Activated CD8-positive, alpha-beta T cell treated with anti-CD3 and anti-CD28 coated beads for 36 hours (primary cell): ENCODE data around the gene NEURL4. TPM values are rescaled to one million over a fixed set of nuclear protein-coding genes. Genes with fewer than 3 reads are reported as not detected.
A peak's percentile ranks its signal among the peaks of the same experiment; 100 is the strongest.

ENCODE experiments used
- ATAC-seq: fragments of 200-7000 bp; cut with Tn5 transposase; one replicate; pipeline ENCODE4 v1.10.0; 2021; ENCODE audit warnings: mild to moderate bottlenecking, moderate library complexity
- CTCF ChIA-PET: fragments of 350-600 bp; sonication (Branson Sonifier 250); formaldehyde crosslinking; loops from one replicate; lab custom pipeline; 2021; ENCODE audit warnings: antibody characterized with exemption; lab: Charles Lee
- POLR2A ChIA-PET: fragments of 350-600 bp; sonication (Branson Sonifier 250); formaldehyde crosslinking; loops from one replicate; lab custom pipeline; 2021; ENCODE audit warnings: antibody characterized with exemption; lab: Charles Lee
- DNase-seq: peaks from one replicate; pipeline ENCODE4 v3.0.0-alpha.2; 2020
- H3K27ac Mint-ChIP-seq: one replicate; pipeline ENCODE4 v1.8.0; 2021; ENCODE audit warnings: mild to moderate bottlenecking, mixed read lengths
- H3K27me3 Mint-ChIP-seq: one replicate; pipeline ENCODE4 v1.8.0; 2021; ENCODE audit warnings: mixed read lengths
- H3K36me3 Mint-ChIP-seq: one replicate; pipeline ENCODE4 v1.8.0; 2021; ENCODE audit warnings: low read depth, mixed read lengths
- H3K4me1 Mint-ChIP-seq: one replicate; pipeline ENCODE4 v1.8.0; 2021; ENCODE audit warnings: low read depth, mixed read lengths
- H3K4me3 Mint-ChIP-seq: one replicate; pipeline ENCODE4 v1.8.0; 2021; ENCODE audit warnings: mild to moderate bottlenecking, moderate library complexity, mixed read lengths
- H3K9me3 Mint-ChIP-seq: one replicate; pipeline ENCODE4 v1.8.0; 2021; ENCODE audit warnings: mixed read lengths
- CTCF ChIP-seq: fragments of 200-600 bp; IDR thresholded peaks from one replicate; pipeline ENCODE4 v1.8.0; 2022; ENCODE audit warnings: antibody characterized with exemption, mild to moderate bottlenecking
- intact Hi-C: fragments of 100-400 bp; cut with micrococcal nuclease; formaldehyde crosslinking; loops from one replicate; pipeline ENCODE4 v1.10.0; 2022
- total RNA-seq, 2 experiments: library from RNA; stranded (reverse); gene quantifications; one replicate each; pipeline ENCODE4 v1.2.3, GENCODE V29; 2021

Gene NEURL4
- total RNA-seq, 2 experiments from 2014 or later = 36.2 to 40.4 TPM

DNA sequence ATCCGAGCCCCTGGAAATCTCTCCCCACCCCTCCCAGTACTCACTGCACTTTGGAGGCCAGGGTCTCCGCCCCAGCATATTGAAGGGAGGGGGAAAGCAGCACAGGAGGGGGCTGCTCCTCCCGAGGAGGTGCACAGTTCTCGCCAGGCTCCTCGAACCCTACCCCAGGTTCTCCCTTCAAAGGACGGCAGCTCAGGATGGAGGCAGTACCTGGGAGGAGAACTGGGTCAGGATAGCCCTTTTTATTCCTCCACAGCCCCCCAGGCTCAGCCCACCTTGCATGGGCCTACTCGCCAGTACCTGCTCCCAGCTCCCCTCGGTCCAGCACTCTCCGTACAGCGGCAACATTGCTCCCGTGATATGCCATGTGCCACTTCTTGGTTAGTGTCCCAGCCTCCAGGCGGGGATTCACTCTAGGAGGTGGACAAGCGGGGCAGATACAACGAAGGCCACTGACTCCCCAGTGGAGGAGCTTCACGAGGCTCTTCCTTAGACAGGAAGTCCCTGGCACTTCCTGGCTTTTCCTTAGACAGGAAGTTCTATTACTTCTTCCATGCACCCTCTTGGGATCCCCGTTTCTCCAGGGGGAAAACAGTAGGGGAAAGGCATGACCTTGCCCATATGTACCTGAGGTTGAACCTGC, 11.9 kb downstream of the NEURL4 start:
- Mint-ChIP-seq H3K27ac (peak overlapping the region; percentile 55), H3K27me3 (no peaks in the 10 kb centered on the region), H3K4me1 (peaks cover 25% of the 10 kb centered on the region), H3K4me3 (peak overlapping the region; percentile 12), H3K36me3 (peaks cover 39% of the 10 kb centered on the region), H3K9me3 (no peaks in the 10 kb centered on the region)
- intact Hi-C loops = no loop called here
- DNase-seq (no peak), ATAC-seq (no peak)
- CTCF ChIA-PET = interaction anchor here (1.0 kb wide), 1 partner anchor 10 kb away, joined by 4 read pairs; no protein-coding TSS in a partner anchor
- POLR2A ChIA-PET = interaction anchor here (1.1 to 2.0 kb wide), 5 partner anchors 8 to 36 kb away, joined by 3 to 9 read pairs (median 5); partner anchors contain the start of genes NEURL4 and SLC2A4
- TF ChIP-seq CTCF = no peak

DNA sequence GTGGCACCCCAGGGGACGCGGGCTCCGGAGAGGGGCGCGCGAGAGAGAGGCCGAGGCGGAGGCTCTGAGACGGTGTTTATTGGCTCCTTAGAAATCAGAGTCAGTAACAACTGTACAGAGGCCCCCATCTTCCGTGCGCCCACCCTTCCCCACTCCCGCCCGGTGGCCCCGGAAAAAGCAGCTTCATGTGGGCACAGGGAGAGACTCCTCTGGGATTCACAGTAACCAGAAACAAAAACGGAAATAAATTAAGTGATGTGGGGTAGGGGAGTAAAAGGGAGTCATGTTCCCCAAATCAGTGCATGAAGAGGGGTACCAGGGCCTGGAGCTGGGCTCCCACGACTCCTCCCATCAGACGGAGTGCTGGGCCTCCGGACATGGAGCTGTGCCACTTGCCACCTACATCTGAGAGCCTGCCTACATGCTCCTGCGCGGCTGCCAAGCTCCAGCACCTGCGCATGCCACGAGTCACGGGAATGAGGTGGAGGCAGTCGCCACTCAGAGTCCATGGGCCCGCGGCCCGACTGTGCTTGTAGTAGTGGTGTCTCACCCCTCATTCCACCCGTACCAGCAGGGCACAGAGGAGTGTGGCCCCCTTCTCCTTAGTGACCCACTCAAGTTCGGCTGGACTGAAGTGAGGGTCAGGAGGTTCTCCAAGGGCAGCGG, 13.4 kb downstream of the NEURL4 start:
- no peaks in the 10 kb centered on the region for H3K9me3 Mint-ChIP-seq
- peak overlapping the region; percentile 88 for H3K4me3 Mint-ChIP-seq
- ATAC-seq (no peak), DNase-seq (no peak)
- H3K4me1 Mint-ChIP-seq = peaks cover 37% of the 10 kb centered on the region
- POLR2A ChIA-PET = interaction anchor here (0.7 to 9.0 kb wide), 13 partner anchors 11 to 271 kb away, joined by 3 to 150 read pairs (median 4); partner anchors contain the start of genes ACAP1, CD68, NEURL4 and SLC2A4
- intact Hi-C loops = no loop called here
- H3K27me3 Mint-ChIP-seq = no peaks in the 10 kb centered on the region
- peaks cover 40% of the 10 kb centered on the region for H3K36me3 Mint-ChIP-seq
- H3K27ac Mint-ChIP-seq = peak overlapping the region; percentile 89
- CTCF ChIA-PET = interaction anchor here (1.2 to 1.5 kb wide), 3 partner anchors 9 to 40 kb away, joined by 4 to 6 read pairs (median 5); no protein-coding TSS in a partner anchor
- no peak for TF ChIP-seq CTCF

GRCh38 chr17:7314719-7315569, 14.2 kb downstream of the NEURL4 start, which contains the start of gene GPS2:
TSS of gene GPS2 (minus strand) at chr17:7315360. CDS start at chr17:7315052, 308 bp downstream.
- H3K36me3 Mint-ChIP-seq = peaks cover 47% of the 10 kb centered on the region
- ChIA-PET CTCF (interaction anchor here (1.1 to 2.6 kb wide), 6 partner anchors 10 to 373 kb away, joined by 3 to 20 read pairs (median 6); partner anchors contain the start of genes ACAP1, NEURL4 and TP53), POLR2A (interaction anchor here (0.6 to 9.0 kb wide), 27 partner anchors 12 to 371 kb away, joined by 3 to 150 read pairs (median 5); partner anchors contain the start of genes ACAP1, CD68, GABARAP and NEURL4)
- H3K4me3 Mint-ChIP-seq = peak within 1 kb of the TSS; percentile 88
- peaks cover 45% of the 10 kb centered on the region for H3K4me1 Mint-ChIP-seq
- peak within 1 kb of the TSS; percentile 89 for H3K27ac Mint-ChIP-seq
- ATAC-seq = peak; percentile 82
- intact Hi-C loops = no loop called here
- TF ChIP-seq CTCF = no peak
- H3K9me3 Mint-ChIP-seq = no peaks in the 10 kb centered on the region
- H3K27me3 Mint-ChIP-seq = no peaks in the 10 kb centered on the region
- DNase-seq = peak; percentile 96

DNA sequence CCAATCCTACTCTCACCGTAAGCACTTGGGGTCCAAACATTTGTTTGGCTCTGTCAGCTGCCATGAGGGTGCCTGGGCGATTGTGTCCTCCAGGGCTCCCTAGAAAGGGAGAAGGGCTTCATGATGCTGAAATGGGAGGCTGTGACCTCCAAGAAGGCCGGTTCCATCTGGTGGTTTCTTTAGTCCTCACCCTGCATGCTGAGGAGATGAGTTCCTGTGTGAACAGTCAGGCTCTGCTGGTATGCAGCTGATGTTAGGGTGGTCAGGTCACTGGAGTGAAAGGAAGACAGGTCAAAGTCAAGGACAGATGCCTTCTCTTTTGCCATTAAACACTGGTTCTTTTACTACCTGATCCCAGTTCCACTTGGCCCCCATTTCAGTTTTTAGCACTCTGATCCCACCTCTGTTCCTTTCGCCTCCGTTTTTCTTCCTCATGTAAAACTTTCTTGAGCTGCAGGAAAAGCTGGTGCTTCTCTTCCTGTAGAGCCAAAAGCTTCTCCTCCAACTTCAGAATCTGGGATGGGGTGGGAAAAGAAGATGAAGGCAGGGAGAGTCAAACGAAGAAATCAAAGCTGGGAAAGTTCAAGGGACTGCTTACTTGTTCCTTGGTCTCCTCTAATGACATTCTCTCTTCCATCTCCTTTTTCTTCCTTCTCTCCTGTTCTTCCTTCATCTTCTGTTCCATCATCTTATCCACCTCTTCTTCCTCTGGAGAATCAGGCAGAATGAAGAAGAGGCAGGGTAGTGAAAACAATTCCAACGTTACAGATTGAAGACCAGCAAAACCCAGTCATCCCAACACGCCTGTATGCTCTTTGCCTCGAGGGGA, 15.0 kb downstream of the NEURL4 start:
- intact Hi-C loops = no loop called here
- CTCF ChIA-PET = interaction anchor here (0.7 to 2.6 kb wide), 9 partner anchors 13 to 373 kb away, joined by 3 to 20 read pairs (median 5); partner anchors contain the start of genes ACADVL, ACAP1, DLG4 and NEURL4
- H3K4me3 Mint-ChIP-seq = peak overlapping the region; percentile 88
- peaks cover 56% of the 10 kb centered on the region for H3K36me3 Mint-ChIP-seq
- TF ChIP-seq CTCF = no peak
- peak; percentile 13 for ATAC-seq
- peaks cover 53% of the 10 kb centered on the region for H3K4me1 Mint-ChIP-seq
- DNase-seq = peak; percentile 44
- H3K27me3 Mint-ChIP-seq = no peaks in the 10 kb centered on the region
- H3K27ac Mint-ChIP-seq = peak overlapping the region; percentile 89
- H3K9me3 Mint-ChIP-seq = no peaks in the 10 kb centered on the region
- POLR2A ChIA-PET = interaction anchor here (0.6 to 9.0 kb wide), 31 partner anchors 12 to 1895 kb away, joined by 3 to 150 read pairs (median 5); partner anchors contain the start of genes ACADVL, ACAP1, DLG4 and GABARAP
